HepG2 (cell line): ENCODE measurements around the gene DMAC1. TPM values are rescaled to one million over a fixed set of nuclear protein-coding genes. Genes with fewer than 3 reads are reported as not detected.

Experiments
- BCL6 ChIP-seq: IDR thresholded peaks from 2 replicates; pipeline ENCODE4 v1.6.1; 2016; ENCODE audit warnings: missing genetic modification reagents, missing compliant biosample characterization
- FOXC1 ChIP-seq: sonication (generic); formaldehyde crosslinking; IDR thresholded peaks from 2 replicates; pipeline ENCODE4 v1.8.0; 2022; ENCODE audit warnings: mild to moderate bottlenecking, missing genetic modification reagents, borderline replicate concordance
- FOXO4 ChIP-seq: sonication (generic); formaldehyde crosslinking; conservative IDR thresholded peaks from 2 replicates; pipeline ENCODE4 v1.8.1; 2023; ENCODE audit warnings: missing genetic modification reagents
- MLLT10 ChIP-seq: sonication (generic); formaldehyde crosslinking; IDR thresholded peaks from 2 replicates; pipeline ENCODE4 v1.4.0; 2020; ENCODE audit warnings: missing genetic modification reagents
- RFXANK ChIP-seq: IDR thresholded peaks from 2 replicates; pipeline ENCODE4 v1.6.1; 2016
- ZBTB39 ChIP-seq: sonication (generic); formaldehyde crosslinking; IDR thresholded peaks from 2 replicates; pipeline ENCODE4 v1.5.0; 2020; ENCODE audit warnings: missing genetic modification reagents
- ZFP36L1 ChIP-seq: sonication (generic); formaldehyde crosslinking; IDR thresholded peaks from 2 replicates; pipeline ENCODE4 v1.8.0; 2022; ENCODE audit warnings: mild to moderate bottlenecking, missing genetic modification reagents, moderate library complexity
- ZFP82 ChIP-seq: sonication (generic); formaldehyde crosslinking; IDR thresholded peaks from 2 replicates; pipeline ENCODE4 v1.5.1; 2020; ENCODE audit warnings: mild to moderate bottlenecking, missing genetic modification reagents, borderline replicate concordance
- ZNF20 ChIP-seq: sonication (generic); formaldehyde crosslinking; IDR thresholded peaks from 2 replicates; pipeline ENCODE4 v1.4.0; 2020; ENCODE audit warnings: mild to moderate bottlenecking, moderate library complexity, missing genetic modification reagents
- ZNF543 ChIP-seq: sonication (generic); formaldehyde crosslinking; IDR thresholded peaks from 2 replicates; pipeline ENCODE4 v1.4.0; 2020; ENCODE audit warnings: mild to moderate bottlenecking, missing genetic modification reagents
- ZNF644 ChIP-seq: IDR thresholded peaks from 2 replicates; pipeline ENCODE4 v1.6.1; 2016; ENCODE audit warnings: low read depth
- ZSCAN21 ChIP-seq: sonication (generic); formaldehyde crosslinking; IDR thresholded peaks from 2 replicates; pipeline ENCODE4 v1.8.0; 2022; ENCODE audit warnings: mild to moderate bottlenecking, missing genetic modification reagents, moderate library complexity, borderline replicate concordance
- polyA plus RNA-seq, 8 experiments: library from polyadenylated mRNA; depleted of rRNA in 3 of 8; stranded (reverse) in 7 of 8; unstranded in 1 of 8; fragments of >200 nt; fragmentation: Illumina TruSeq in 4 of 8; extraction: Trizol in 4 of 8; gene quantifications; 2 replicates each; pipeline versions ENCODE4 v1.2.1 to v1.2.3, GENCODE V29; 2011 to 2016; ENCODE audit warnings: low read depth in 4 of 8, missing spikeins in 1 of 8, mixed read lengths in 1 of 8; ENCODE audit not compliant: insufficient read depth in 1 of 8
- total RNA-seq, 5 experiments: library from RNA; depleted of rRNA; stranded (reverse); fragments of >200 nt; fragmentation: Illumina TruSeq; extraction: Trizol; gene quantifications; 2 replicates each; pipeline ENCODE4 v1.2.3, GENCODE V29; 2016; ENCODE audit warnings: low read depth in 1 of 5
- TF ChIP-seq, protein P1 (sequence below): sonication (generic); formaldehyde crosslinking; IDR thresholded peaks from 2 replicates; pipeline ENCODE4 v1.4.0; 2020; ENCODE audit warnings: missing genetic modification reagents
- TF ChIP-seq, protein P2 (sequence below): sonication (generic); formaldehyde crosslinking; IDR thresholded peaks from 2 replicates; pipeline ENCODE4 v1.5.1; 2020; ENCODE audit warnings: mild to moderate bottlenecking, missing genetic modification reagents, borderline replicate concordance
- TF ChIP-seq, protein P3 (sequence below): sonication (generic); formaldehyde crosslinking; IDR thresholded peaks from 2 replicates; pipeline ENCODE4 v1.4.0; 2020; ENCODE audit warnings: missing genetic modification reagents

The DMAC1 gene
- total and polyA plus RNA-seq, 2 of the 13 experiments (the other 11 are each of a cell fraction or from before 2014, with no cell fraction given), result 44.3 to 72.9 TPM

DNA sequence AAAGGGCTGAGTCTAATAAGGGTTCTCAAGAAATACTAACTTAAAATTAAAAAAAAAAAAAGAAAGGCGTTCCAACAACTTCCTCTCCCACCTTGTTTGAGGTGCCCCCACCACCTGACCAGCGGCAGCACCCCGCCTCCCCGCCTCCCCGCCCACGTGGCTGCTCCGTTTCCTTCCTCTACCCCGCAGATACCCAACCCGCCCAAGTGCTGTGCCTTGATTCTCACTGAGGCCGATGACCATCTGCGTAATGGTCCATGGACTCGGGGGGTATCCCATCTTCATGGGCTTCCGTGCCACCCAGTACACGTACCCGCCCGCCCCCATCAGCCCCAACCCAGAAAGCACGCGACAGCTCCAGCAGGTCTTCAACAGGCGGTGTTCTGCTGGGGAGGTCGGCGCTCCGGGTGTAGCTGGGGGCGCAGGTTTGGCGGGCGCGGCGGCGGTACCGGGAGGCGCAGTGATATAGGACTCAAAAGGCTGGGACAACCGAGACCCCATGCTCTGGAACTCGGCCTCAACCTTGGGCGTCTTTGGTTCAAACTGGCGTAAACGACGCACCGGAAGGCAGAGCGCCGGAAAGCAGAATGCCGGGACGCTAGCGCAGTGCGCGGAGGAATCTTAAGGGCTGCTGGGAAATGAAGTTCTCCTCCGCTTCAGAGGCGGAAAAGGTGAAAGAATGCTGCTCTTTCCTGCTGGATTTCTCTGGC lies at the start of gene DMAC1 (continued):
- TF ChIP-seq, protein P1, sequence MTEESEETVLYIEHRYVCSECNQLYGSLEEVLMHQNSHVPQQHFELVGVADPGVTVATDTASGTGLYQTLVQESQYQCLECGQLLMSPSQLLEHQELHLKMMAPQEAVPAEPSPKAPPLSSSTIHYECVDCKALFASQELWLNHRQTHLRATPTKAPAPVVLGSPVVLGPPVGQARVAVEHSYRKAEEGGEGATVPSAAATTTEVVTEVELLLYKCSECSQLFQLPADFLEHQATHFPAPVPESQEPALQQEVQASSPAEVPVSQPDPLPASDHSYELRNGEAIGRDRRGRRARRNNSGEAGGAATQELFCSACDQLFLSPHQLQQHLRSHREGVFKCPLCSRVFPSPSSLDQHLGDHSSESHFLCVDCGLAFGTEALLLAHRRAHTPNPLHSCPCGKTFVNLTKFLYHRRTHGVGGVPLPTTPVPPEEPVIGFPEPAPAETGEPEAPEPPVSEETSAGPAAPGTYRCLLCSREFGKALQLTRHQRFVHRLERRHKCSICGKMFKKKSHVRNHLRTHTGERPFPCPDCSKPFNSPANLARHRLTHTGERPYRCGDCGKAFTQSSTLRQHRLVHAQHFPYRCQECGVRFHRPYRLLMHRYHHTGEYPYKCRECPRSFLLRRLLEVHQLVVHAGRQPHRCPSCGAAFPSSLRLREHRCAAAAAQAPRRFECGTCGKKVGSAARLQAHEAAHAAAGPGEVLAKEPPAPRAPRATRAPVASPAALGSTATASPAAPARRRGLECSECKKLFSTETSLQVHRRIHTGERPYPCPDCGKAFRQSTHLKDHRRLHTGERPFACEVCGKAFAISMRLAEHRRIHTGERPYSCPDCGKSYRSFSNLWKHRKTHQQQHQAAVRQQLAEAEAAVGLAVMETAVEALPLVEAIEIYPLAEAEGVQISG (CRISPR knock-in tag), result peak; percentile 97
- TF ChIP-seq ZSCAN21 (CRISPR knock-in tag) (no peak), MLLT10 (CRISPR knock-in tag) (no peak), ZFP36L1 (no peak), ZFP82 (CRISPR knock-in tag) (0 out of 2 replicates have a peak, but pooled peaks have one; percentile 37), ZNF20 (CRISPR knock-in tag) (no peak), RFXANK (CRISPR knock-in tag) (no peak), FOXC1 (CRISPR knock-in tag) (no peak), FOXO4 (no peak), ZNF543 (peak; percentile 82), ZNF644 (CRISPR knock-in tag) (no peak), BCL6 (CRISPR knock-in tag) (no peak), ZBTB39 (CRISPR knock-in tag) (no peak)
- TF ChIP-seq, protein P2, sequence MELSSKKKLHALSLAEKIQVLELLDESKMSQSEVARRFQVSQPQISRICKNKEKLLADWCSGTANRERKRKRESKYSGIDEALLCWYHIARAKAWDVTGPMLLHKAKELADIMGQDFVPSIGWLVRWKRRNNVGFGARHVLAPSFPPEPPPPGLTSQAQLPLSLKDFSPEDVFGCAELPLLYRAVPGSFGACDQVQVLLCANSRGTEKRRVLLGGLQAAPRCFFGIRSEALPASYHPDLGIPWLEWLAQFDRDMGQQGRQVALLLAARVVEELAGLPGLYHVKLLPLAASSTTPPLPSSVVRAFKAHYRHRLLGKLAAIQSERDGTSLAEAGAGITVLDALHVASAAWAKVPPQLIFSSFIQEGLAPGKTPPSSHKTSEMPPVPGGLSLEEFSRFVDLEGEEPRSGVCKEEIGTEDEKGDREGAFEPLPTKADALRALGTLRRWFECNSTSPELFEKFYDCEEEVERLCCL (CRISPR knock-in tag), result peak; percentile 33; the same call in 1 of the 2 replicates
- TF ChIP-seq, protein P3, sequence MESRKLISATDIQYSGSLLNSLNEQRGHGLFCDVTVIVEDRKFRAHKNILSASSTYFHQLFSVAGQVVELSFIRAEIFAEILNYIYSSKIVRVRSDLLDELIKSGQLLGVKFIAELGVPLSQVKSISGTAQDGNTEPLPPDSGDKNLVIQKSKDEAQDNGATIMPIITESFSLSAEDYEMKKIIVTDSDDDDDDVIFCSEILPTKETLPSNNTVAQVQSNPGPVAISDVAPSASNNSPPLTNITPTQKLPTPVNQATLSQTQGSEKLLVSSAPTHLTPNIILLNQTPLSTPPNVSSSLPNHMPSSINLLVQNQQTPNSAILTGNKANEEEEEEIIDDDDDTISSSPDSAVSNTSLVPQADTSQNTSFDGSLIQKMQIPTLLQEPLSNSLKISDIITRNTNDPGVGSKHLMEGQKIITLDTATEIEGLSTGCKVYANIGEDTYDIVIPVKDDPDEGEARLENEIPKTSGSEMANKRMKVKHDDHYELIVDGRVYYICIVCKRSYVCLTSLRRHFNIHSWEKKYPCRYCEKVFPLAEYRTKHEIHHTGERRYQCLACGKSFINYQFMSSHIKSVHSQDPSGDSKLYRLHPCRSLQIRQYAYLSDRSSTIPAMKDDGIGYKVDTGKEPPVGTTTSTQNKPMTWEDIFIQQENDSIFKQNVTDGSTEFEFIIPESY (CRISPR knock-in tag), result no peak; the same call in 1 of the 2 replicates
